Mucosa of stomach (tissue), 1 donor: Measurements from ENCODE around the gene FADS3.

ENCODE experiments used
- H3K27me3 ChIP-seq: one replicate; pipeline ENCODE4 v1.7.0; 2013; ENCODE audit warnings: mild to moderate bottlenecking, low read length; ENCODE audit not compliant: control insufficient read depth, insufficient read depth
- H3K36me3 ChIP-seq: one replicate; pipeline ENCODE4 v1.7.0; 2013; ENCODE audit warnings: low read length; ENCODE audit not compliant: control insufficient read depth, insufficient read depth
- H3K4me1 ChIP-seq: one replicate; pipeline ENCODE4 v1.7.0; 2013; ENCODE audit warnings: mild to moderate bottlenecking, low read length; ENCODE audit not compliant: control insufficient read depth, insufficient read depth
- H3K4me3 ChIP-seq: one replicate; pipeline ENCODE4 v1.7.0; 2013; ENCODE audit warnings: low read length
- H3K9ac ChIP-seq: one replicate; pipeline ENCODE4 v1.7.0; 2013; ENCODE audit warnings: mild to moderate bottlenecking, low read length, moderate library complexity
- H3K9me3 ChIP-seq: one replicate; pipeline ENCODE4 v1.7.0; 2013; ENCODE audit warnings: mild to moderate bottlenecking, low read length, moderate library complexity; ENCODE audit not compliant: control insufficient read depth
- donor health status: Pancreatic carcinoma.

FADS3 gene

GRCh38 chr11:61880454-61880853, 10.9 kb downstream of the FADS3 start:
- Histone ChIP-seq H3K36me3 (no peaks in the 10 kb centered on the region), H3K9me3 (no peaks in the 10 kb centered on the region), H3K27me3 (no peaks in the 10 kb centered on the region), H3K9ac (no peak overlapping the region), H3K4me1 (no peaks in the 10 kb centered on the region), H3K4me3 (no peak overlapping the region)

- Histone ChIP-seq H3K9me3 (no peaks in the 10 kb centered on the region), H3K36me3 (no peaks in the 10 kb centered on the region), H3K4me1 (no peaks in the 10 kb centered on the region), H3K9ac (no peak overlapping the region), H3K27me3 (no peaks in the 10 kb centered on the region), H3K4me3 (no peak overlapping the region)
Measured at GRCh38 chr11:61880031-61880430, 11.3 kb downstream of the FADS3 start.

GRCh38 chr11:61879152-61879551, 12.2 kb downstream of the FADS3 start:
- H3K27me3 ChIP-seq = no peaks in the 10 kb centered on the region
- no peak overlapping the region for H3K9ac ChIP-seq
- H3K9me3 ChIP-seq = no peaks in the 10 kb centered on the region
- H3K4me1 ChIP-seq = no peaks in the 10 kb centered on the region
- no peaks in the 10 kb centered on the region for H3K36me3 ChIP-seq
- no peak overlapping the region for H3K4me3 ChIP-seq

DNA sequence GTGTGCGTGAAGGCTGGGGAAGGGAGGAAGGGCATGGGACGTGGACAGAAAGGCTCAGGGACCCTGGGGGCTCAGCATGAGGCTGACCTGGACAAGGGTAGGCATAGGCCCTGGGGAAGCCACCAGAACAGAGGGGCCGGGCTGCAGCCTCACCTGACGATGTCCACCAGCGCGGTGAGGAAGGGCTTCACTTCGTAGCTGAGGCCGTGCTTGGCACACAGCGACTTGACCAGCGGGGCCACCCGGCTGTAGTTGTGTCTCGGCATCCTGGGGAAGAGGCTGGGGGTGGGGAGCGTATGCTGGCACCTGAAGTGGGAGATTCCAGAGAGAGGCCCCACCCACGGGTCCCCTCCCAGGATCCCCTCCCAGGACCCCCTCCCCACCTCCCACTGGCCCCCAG, 15.6 kb downstream of the FADS3 start:
- Histone ChIP-seq H3K36me3 (no peaks in the 10 kb centered on the region), H3K9me3 (no peaks in the 10 kb centered on the region), H3K4me3 (no peak overlapping the region), H3K4me1 (no peaks in the 10 kb centered on the region), H3K27me3 (peaks cover 5% of the 10 kb centered on the region), H3K9ac (no peak overlapping the region)

GRCh38 chr11:61874853-61875252, 16.5 kb downstream of the FADS3 start:
- Histone ChIP-seq H3K4me3 (no peak overlapping the region), H3K9ac (no peak overlapping the region), H3K27me3 (peaks cover 5% of the 10 kb centered on the region), H3K36me3 (no peaks in the 10 kb centered on the region), H3K4me1 (no peaks in the 10 kb centered on the region), H3K9me3 (no peaks in the 10 kb centered on the region)

DNA sequence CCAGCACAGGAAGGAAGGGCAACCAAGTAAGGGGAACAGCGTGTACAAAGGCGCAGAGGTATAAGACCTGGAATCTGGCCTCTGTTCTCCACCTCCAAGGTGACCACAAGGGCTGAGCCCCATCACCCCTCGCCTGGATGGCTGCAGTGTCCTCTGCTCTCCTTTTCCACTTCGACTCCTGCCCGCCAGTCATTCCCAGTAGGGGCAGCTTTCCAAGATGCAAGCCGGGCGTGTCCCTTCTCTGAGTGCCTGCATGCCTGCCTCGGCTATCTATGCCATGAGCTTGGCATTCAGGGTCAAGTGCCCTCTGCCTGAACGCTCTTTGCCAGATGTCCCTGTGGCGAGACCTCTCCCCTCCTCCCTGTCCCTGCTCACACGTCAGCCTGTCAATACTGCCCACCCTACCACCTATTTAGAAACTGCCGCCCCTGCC, 17.0 kb downstream of the FADS3 start:
- H3K27me3 ChIP-seq = peaks cover 5% of the 10 kb centered on the region
- H3K36me3 ChIP-seq = no peaks in the 10 kb centered on the region
- H3K4me1 ChIP-seq = no peaks in the 10 kb centered on the region
- H3K9ac ChIP-seq = no peak overlapping the region
- no peak overlapping the region for H3K4me3 ChIP-seq
- no peaks in the 10 kb centered on the region for H3K9me3 ChIP-seq

- H3K36me3 ChIP-seq = no peaks in the 10 kb centered on the region
- H3K9me3 ChIP-seq = no peaks in the 10 kb centered on the region
- H3K4me3 ChIP-seq = no peak overlapping the region
- H3K27me3 ChIP-seq = peaks cover 5% of the 10 kb centered on the region
- H3K4me1 ChIP-seq = no peaks in the 10 kb centered on the region
- H3K9ac ChIP-seq = no peak overlapping the region
Measured at GRCh38 chr11:61873588-61874376, 17.6 kb downstream of the FADS3 start.

DNA sequence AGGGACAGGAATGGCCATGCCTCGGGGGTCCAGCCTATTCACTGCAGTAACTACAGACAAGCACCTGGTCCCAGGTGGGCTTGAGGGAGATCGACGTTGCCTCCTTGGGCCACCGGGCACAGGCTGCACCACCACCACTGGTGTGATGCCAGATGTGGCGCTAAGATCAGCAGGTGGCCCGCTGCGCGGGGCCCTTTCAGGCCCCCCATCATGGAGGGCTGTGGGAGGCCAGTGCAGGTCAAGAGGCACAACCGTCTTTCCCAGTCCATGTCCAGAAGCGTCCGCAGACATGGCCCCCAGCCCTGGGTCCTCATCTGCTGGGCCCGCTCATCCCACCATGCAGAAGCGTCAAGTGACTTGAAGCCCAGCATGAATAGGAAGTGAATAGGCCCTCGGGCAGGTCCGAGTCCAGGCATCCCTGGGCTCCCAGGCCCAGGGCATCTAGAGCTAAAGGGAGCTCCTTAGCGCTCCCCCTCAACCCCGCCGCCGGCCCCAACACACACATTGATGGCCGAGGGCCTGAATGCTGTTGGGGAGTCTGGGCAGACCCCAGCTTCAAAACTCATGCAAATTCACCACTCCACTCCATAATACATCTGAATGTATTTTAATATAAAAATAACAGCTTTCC, 18.3 kb downstream of the FADS3 start:
- no peaks in the 10 kb centered on the region for H3K4me1 ChIP-seq
- H3K4me3 ChIP-seq = no peak overlapping the region
- no peak overlapping the region for H3K9ac ChIP-seq
- peaks cover 5% of the 10 kb centered on the region for H3K27me3 ChIP-seq
- no peaks in the 10 kb centered on the region for H3K9me3 ChIP-seq
- H3K36me3 ChIP-seq = no peaks in the 10 kb centered on the region

- Histone ChIP-seq H3K9me3 (no peaks in the 10 kb centered on the region), H3K9ac (no peak overlapping the region)
Measured at GRCh38 chr11:61871158-61871597, 20.2 kb downstream of the FADS3 start.

DNA sequence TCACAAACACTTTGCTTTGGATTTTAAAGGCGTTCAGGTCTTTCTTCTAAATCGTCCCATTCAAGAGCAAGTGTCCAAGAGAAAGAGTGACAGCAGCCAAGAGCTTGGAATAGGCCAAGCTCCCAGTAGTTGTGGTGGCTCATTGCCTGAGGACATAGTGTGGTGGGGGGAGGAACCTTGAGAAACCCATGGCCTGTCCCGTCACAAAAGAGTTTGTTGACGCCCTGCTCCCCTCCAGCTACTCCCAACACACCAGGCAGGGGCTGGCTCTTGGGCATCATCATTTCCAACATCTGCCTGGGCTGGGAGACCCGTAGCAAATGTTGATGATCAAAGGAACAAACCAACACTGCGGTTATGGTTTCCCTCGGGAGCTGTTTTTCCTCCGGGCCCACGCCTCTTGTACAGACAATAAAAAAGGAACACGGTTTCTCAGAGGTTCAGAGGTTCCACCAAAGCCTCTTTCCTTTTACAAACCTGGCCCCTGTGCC, 20.8 kb downstream of the FADS3 start:
- Histone ChIP-seq H3K4me3 (no peak overlapping the region), H3K4me1 (no peaks in the 10 kb centered on the region), H3K9me3 (no peaks in the 10 kb centered on the region), H3K36me3 (no peaks in the 10 kb centered on the region), H3K27me3 (peaks cover 5% of the 10 kb centered on the region), H3K9ac (no peak overlapping the region)

More at GRCh38 chr11:61871158-61871597, 20.2 kb downstream of the FADS3 start:
- Histone ChIP-seq H3K36me3 (no peaks in the 10 kb centered on the region), H3K4me3 (no peak overlapping the region), H3K4me1 (no peaks in the 10 kb centered on the region), H3K27me3 (peaks cover 5% of the 10 kb centered on the region)

- Histone ChIP-seq H3K9me3 (no peaks in the 10 kb centered on the region), H3K27me3 (peaks cover 5% of the 10 kb centered on the region), H3K36me3 (no peaks in the 10 kb centered on the region), H3K9ac (no peak overlapping the region), H3K4me3 (no peak overlapping the region), H3K4me1 (no peaks in the 10 kb centered on the region)
Measured at GRCh38 chr11:61869708-61870451, 21.5 kb downstream of the FADS3 start.

DNA sequence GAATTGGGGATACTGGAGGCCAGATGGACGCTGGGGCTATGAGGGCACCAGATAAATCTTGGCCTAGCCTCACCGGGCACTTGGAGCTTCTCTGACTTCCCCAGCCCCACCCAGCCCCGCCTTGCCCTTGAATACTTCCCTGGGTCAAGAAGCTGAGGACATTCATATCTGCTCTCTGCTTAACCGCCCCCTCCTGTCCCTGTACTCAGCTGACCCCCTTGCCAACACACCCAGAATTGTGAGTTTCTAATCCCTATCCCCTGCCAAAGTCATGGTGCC, 22.0 kb downstream of the FADS3 start:
- Histone ChIP-seq H3K4me3 (no peak overlapping the region), H3K27me3 (peaks cover 5% of the 10 kb centered on the region), H3K9ac (no peak overlapping the region), H3K9me3 (no peaks in the 10 kb centered on the region), H3K36me3 (no peaks in the 10 kb centered on the region), H3K4me1 (no peaks in the 10 kb centered on the region)
